ENCODE results near the gene HSPA1A.

Gene HSPA1A

GRCh38 chr6:31770860-31771259 lies 44.5 kb upstream of the HSPA1A start:
- H3K27ac ChIP-seq (ENCODE audit: low read depth, low read length, poor library complexity, severe bottlenecking) = no peak overlapping the region
- H3K9ac ChIP-seq (ENCODE audit: low read length) = no peak overlapping the region
- H3K79me2 ChIP-seq (ENCODE audit: insufficient read depth, low read length) = no peaks in the 10 kb centered on the region
- no peak overlapping the region for H2AFZ ChIP-seq (ENCODE audit: low read length)
- TF ChIP-seq EZH2 (IDR thresholded peaks at IDR 0.05; ENCODE audit: borderline replicate concordance, low read length) (no peak), CTCF (IDR thresholded peaks at IDR 0.05; ENCODE audit: low read length) (no peak)
- H3K9me3 ChIP-seq (ENCODE audit: low read length) = no peaks in the 10 kb centered on the region
- no peaks in the 10 kb centered on the region for H3K36me3 ChIP-seq (ENCODE audit: insufficient read depth, low read length)
- no peaks in the 10 kb centered on the region for H4K20me1 ChIP-seq (ENCODE audit: insufficient read depth, low read length)
- no peaks in the 10 kb centered on the region for H3K9me2 ChIP-seq (ENCODE audit: low read depth, low read length)
- no peak overlapping the region for H3K4me3 ChIP-seq (ENCODE audit: low read depth, low read length, poor library complexity, severe bottlenecking)
- no peaks in the 10 kb centered on the region for H3K4me1 ChIP-seq (ENCODE audit: insufficient read depth, low read length, severe bottlenecking)
- H3K27me3 ChIP-seq (ENCODE audit: insufficient read depth, low read length) = no peaks in the 10 kb centered on the region
- H3F3A ChIP-seq (ENCODE audit: insufficient read depth, low read length) = no peaks in the 10 kb centered on the region
- H3K4me2 ChIP-seq (ENCODE audit: low read length) = no peak overlapping the region

- Histone ChIP-seq H3K27me3 (ENCODE audit: insufficient read depth, low read length) (no peaks in the 10 kb centered on the region), H3K4me1 (ENCODE audit: insufficient read depth, low read length, severe bottlenecking) (peaks cover 3% of the 10 kb centered on the region), H3K79me2 (ENCODE audit: insufficient read depth, low read length) (no peaks in the 10 kb centered on the region), H3K36me3 (ENCODE audit: insufficient read depth, low read length) (no peaks in the 10 kb centered on the region), H4K20me1 (ENCODE audit: insufficient read depth, low read length) (no peaks in the 10 kb centered on the region), H3K9me3 (ENCODE audit: low read length) (no peaks in the 10 kb centered on the region), H3K27ac (ENCODE audit: low read depth, low read length, poor library complexity, severe bottlenecking) (no peak overlapping the region), H3K4me2 (ENCODE audit: low read length) (no peak overlapping the region), H2AFZ (ENCODE audit: low read length) (no peak overlapping the region), H3K9ac (ENCODE audit: low read length) (no peak overlapping the region), H3F3A (ENCODE audit: insufficient read depth, low read length) (no peaks in the 10 kb centered on the region), H3K9me2 (ENCODE audit: low read depth, low read length) (no peaks in the 10 kb centered on the region), H3K4me3 (ENCODE audit: low read depth, low read length, poor library complexity, severe bottlenecking) (no peak overlapping the region)
- TF ChIP-seq EZH2 (IDR thresholded peaks at IDR 0.05; ENCODE audit: borderline replicate concordance, low read length) = no peak
- no peak for TF ChIP-seq CTCF (IDR thresholded peaks at IDR 0.05; ENCODE audit: low read length)
These were observed 43.4 kb upstream of the HSPA1A start for GRCh38 chr6:31771992-31772358.

- Histone ChIP-seq H3K4me3 (ENCODE audit: low read depth, low read length, poor library complexity, severe bottlenecking) (no peak overlapping the region), H4K20me1 (ENCODE audit: insufficient read depth, low read length) (no peaks in the 10 kb centered on the region), H3K27ac (ENCODE audit: low read depth, low read length, poor library complexity, severe bottlenecking) (no peak overlapping the region), H3K79me2 (ENCODE audit: insufficient read depth, low read length) (no peaks in the 10 kb centered on the region), H3K4me1 (ENCODE audit: insufficient read depth, low read length, severe bottlenecking) (peaks cover 9% of the 10 kb centered on the region), H3K9me2 (ENCODE audit: low read depth, low read length) (no peaks in the 10 kb centered on the region), H3K9me3 (ENCODE audit: low read length) (no peaks in the 10 kb centered on the region), H3K4me2 (ENCODE audit: low read length) (no peak overlapping the region), H3K9ac (ENCODE audit: low read length) (no peak overlapping the region), H2AFZ (ENCODE audit: low read length) (no peak overlapping the region), H3F3A (ENCODE audit: insufficient read depth, low read length) (no peaks in the 10 kb centered on the region), H3K36me3 (ENCODE audit: insufficient read depth, low read length) (peaks cover 27% of the 10 kb centered on the region), H3K27me3 (ENCODE audit: insufficient read depth, low read length) (no peaks in the 10 kb centered on the region)
- TF ChIP-seq EZH2 (IDR thresholded peaks at IDR 0.05; ENCODE audit: borderline replicate concordance, low read length) (no peak), CTCF (IDR thresholded peaks at IDR 0.05; ENCODE audit: low read length) (no peak)
These were observed 40.2 kb upstream of the HSPA1A start for GRCh38 chr6:31775184-31775583.

Data from OCI-LY1 (cell line).